ENCODE data around the gene ELANE. TPM values are rescaled to one million over a fixed set of nuclear protein-coding genes. Genes with fewer than 3 reads are reported as not detected.

The ELANE gene
- 1 to 10 TPM in 1 of 3 donors, under 1 TPM in 2; 0.43 to 1.2 (median 0.77) TPM for total RNA-seq
- long read RNA-seq, donor 1, result 0 reads
- long read RNA-seq, donor 2, result 0 reads

DNA sequence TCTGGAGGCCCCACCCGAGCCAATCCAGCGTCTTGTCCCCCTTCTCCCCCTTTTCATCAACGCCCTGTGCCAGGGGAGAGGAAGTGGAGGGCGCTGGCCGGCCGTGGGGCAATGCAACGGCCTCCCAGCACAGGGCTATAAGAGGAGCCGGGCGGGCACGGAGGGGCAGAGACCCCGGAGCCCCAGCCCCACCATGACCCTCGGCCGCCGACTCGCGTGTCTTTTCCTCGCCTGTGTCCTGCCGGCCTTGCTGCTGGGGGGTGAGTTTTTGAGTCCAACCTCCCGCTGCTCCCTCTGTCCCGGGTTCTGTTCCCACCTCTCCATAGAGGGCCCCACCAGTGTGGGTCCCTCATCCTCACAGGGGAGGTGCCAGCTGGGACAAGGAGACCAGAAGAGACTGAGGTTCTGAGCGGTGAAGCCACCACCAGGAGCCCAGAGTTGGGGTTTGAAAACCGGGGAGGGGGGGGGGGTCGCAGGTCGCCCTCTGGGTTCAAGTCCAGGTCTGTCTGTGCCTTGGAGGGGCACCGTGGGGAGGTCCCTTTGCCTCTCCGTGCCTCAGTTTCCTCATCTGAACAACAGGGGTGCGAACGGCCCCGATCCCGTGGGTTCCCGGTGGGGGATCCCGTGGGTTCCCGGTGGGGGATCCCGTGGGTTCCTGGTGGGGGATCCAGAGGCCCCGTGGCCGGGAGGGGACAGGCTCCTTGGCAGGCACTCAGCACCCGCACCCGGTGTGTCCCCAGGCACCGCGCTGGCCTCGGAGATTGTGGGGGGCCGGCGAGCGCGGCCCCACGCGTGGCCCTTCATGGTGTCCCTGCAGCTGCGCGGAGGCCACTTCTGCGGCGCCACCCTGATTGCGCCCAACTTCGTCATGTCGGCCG, at the start of gene ELANE:
ELANE (plus strand) TSS at position 168 of the 878 bp plus-strand sequence; CDS start at position 194, 26 bp downstream.
- intact Hi-C loops (cut with DNase I, micrococcal nuclease), result loop anchor here in 1 of 2 donors (10.0 kb wide), 1 partner anchor 132 kb away; the partner anchor contains the start of gene WDR18
- H3K4me3 ChIP-seq, result no peak within 1 kb of the TSS
- no peaks in the 10 kb centered on the region for H3K36me3 ChIP-seq (ENCODE audit: low read depth)
- ATAC-seq (no peak), DNase-seq (peak in 1 of 3 donors; percentile 51)
- no peaks in the 10 kb centered on the region for H3K9me3 ChIP-seq
- TF ChIP-seq, protein P1, sequence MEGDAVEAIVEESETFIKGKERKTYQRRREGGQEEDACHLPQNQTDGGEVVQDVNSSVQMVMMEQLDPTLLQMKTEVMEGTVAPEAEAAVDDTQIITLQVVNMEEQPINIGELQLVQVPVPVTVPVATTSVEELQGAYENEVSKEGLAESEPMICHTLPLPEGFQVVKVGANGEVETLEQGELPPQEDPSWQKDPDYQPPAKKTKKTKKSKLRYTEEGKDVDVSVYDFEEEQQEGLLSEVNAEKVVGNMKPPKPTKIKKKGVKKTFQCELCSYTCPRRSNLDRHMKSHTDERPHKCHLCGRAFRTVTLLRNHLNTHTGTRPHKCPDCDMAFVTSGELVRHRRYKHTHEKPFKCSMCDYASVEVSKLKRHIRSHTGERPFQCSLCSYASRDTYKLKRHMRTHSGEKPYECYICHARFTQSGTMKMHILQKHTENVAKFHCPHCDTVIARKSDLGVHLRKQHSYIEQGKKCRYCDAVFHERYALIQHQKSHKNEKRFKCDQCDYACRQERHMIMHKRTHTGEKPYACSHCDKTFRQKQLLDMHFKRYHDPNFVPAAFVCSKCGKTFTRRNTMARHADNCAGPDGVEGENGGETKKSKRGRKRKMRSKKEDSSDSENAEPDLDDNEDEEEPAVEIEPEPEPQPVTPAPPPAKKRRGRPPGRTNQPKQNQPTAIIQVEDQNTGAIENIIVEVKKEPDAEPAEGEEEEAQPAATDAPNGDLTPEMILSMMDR (IDR thresholded peaks at IDR 0.05), result no peak
- H3K4me1 ChIP-seq (ENCODE audit: low read depth), result peaks cover 3% of the 10 kb centered on the region

- Histone ChIP-seq H3K9me3 (no peaks in the 10 kb centered on the region), H3K36me3 (ENCODE audit: low read depth) (peaks cover 33% of the 10 kb centered on the region)
- no peak for DNase-seq
These were observed 49.5 kb upstream of the ELANE start for GRCh38 chr19:802498-803098.

GRCh38 chr19:803099-803561, 49.0 kb upstream of the ELANE start:
- ATAC-seq (no peak), DNase-seq (no peak)
- TF ChIP-seq, protein P1 (IDR thresholded peaks at IDR 0.05), result no peak
- Histone ChIP-seq H3K36me3 (ENCODE audit: low read depth) (peaks cover 39% of the 10 kb centered on the region), H3K4me3 (no peak overlapping the region), H3K4me1 (ENCODE audit: low read depth) (peaks cover 39% of the 10 kb centered on the region), H3K9me3 (no peaks in the 10 kb centered on the region)
- intact Hi-C loops (cut with DNase I, micrococcal nuclease), result no loop called here

More at GRCh38 chr19:802498-803098, 49.5 kb upstream of the ELANE start:
- TF ChIP-seq, protein P1 (IDR thresholded peaks at IDR 0.05), result no peak
- no peak overlapping the region for H3K4me3 ChIP-seq
- no peak for ATAC-seq
- peaks cover 39% of the 10 kb centered on the region for H3K4me1 ChIP-seq (ENCODE audit: low read depth)
- intact Hi-C loops (cut with DNase I, micrococcal nuclease), result no loop called here

- DNase-seq (no peak), ATAC-seq (no peak)
- Histone ChIP-seq H3K4me1 (ENCODE audit: low read depth) (peaks cover 38% of the 10 kb centered on the region), H3K36me3 (ENCODE audit: low read depth) (peaks cover 45% of the 10 kb centered on the region), H3K9me3 (no peaks in the 10 kb centered on the region), H3K4me3 (no peak overlapping the region)
- TF ChIP-seq, protein P1 (IDR thresholded peaks at IDR 0.05), result no peak
- intact Hi-C loops (cut with DNase I, micrococcal nuclease), result no loop called here
These were observed 48.3 kb upstream of the ELANE start for GRCh38 chr19:803686-804418.

DNA sequence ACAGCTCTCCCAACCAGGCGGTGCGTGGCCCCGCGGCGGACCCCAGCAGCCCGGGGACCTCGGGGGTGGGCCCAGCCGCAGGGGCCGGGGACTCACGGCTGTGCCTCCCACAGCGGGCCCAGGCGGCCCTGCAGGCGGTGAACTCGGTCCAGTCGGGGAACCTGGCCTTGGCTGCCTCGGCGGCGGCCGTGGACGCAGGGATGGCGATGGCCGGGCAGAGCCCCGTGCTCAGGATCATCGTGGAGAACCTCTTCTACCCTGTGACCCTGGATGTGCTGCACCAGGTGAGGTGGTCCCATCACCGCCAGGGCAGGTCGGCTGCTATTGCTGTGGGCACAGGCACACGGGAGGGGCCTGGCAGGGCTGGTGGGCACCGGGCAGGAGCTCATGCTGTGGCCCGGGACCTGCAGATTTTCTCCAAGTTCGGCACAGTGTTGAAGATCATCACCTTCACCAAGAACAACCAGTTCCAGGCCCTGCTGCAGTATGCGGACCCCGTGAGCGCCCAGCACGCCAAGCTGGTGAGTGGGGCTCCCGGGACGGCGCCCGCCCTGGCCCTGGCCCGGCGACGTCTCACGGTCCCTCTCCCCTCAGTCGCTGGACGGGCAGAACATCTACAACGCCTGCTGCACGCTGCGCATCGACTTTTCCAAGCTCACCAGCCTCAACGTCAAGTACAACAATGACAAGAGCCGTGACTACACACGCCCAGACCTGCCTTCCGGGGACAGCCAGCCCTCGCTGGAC, 47.5 kb upstream of the ELANE start:
- intact Hi-C loops (cut with DNase I, micrococcal nuclease), result no loop called here
- Histone ChIP-seq H3K4me3 (no peak overlapping the region), H3K9me3 (no peaks in the 10 kb centered on the region), H3K36me3 (ENCODE audit: low read depth) (peaks cover 52% of the 10 kb centered on the region), H3K4me1 (ENCODE audit: low read depth) (peaks cover 31% of the 10 kb centered on the region)
- DNase-seq, result no peak
- TF ChIP-seq, protein P1 (IDR thresholded peaks at IDR 0.05), result no peak
- ATAC-seq, result no peak

Measured in mucosa of descending colon (tissue), 3 donors.